ENCODE measurements around the gene AKT3. TPM values are rescaled to one million over a fixed set of nuclear protein-coding genes. Genes with fewer than 3 reads are reported as not detected.

The AKT3 gene
- total and polyA plus RNA-seq, 3 donors from 2014 or later = 32.3 to 70.9 (median 61.8) TPM

- no peak overlapping the region for H3K27ac ChIP-seq
- H3K27me3 ChIP-seq = no peaks in the 10 kb centered on the region
- no peak for DNase-seq
- TF ChIP-seq POLR2A (IDR thresholded peaks at IDR 0.05) (no peak), CTCF (IDR thresholded peaks at IDR 0.05) (no peak)
- H3K9me3 ChIP-seq = no peaks in the 10 kb centered on the region
- H3K4me3 ChIP-seq = no peak overlapping the region
- no peaks in the 10 kb centered on the region for H3K4me1 ChIP-seq
- no peaks in the 10 kb centered on the region for H3K36me3 ChIP-seq (ENCODE audit: low read depth, missing control alignments)
- WGBS, 2 donors = 89 to 92% methylated on average over 6 of the region's 6 CpGs
- intact Hi-C loops (cut with DNase I; ENCODE audit: low total_unique reads) = no loop called here
These were observed 204.8 kb downstream of the AKT3 start for GRCh38 chr1:243645281-243645680.

GRCh38 chr1:243642936-243643335 is 207.1 kb downstream of the AKT3 start:
- Histone ChIP-seq H3K9me3 (no peaks in the 10 kb centered on the region), H3K36me3 (ENCODE audit: low read depth, missing control alignments) (no peaks in the 10 kb centered on the region), H3K27ac (no peak overlapping the region), H3K27me3 (no peaks in the 10 kb centered on the region), H3K4me3 (no peak overlapping the region), H3K4me1 (no peaks in the 10 kb centered on the region)
- TF ChIP-seq POLR2A (IDR thresholded peaks at IDR 0.05) (no peak), CTCF (IDR thresholded peaks at IDR 0.05) (no peak)
- intact Hi-C loops (cut with DNase I; ENCODE audit: low total_unique reads) = no loop called here
- no peak for DNase-seq
- WGBS, 2 donors = 82 to 89% methylated on average over 5 of the region's 5 CpGs

- Histone ChIP-seq H3K4me3 (no peak overlapping the region), H3K27me3 (no peaks in the 10 kb centered on the region), H3K27ac (no peak overlapping the region), H3K36me3 (ENCODE audit: low read depth, missing control alignments) (no peaks in the 10 kb centered on the region), H3K4me1 (no peaks in the 10 kb centered on the region), H3K9me3 (no peaks in the 10 kb centered on the region)
- WGBS, 2 donors = 89 to 95% methylated on average over 4 of the region's 4 CpGs
- TF ChIP-seq POLR2A (IDR thresholded peaks at IDR 0.05) = no peak
- TF ChIP-seq CTCF (IDR thresholded peaks at IDR 0.05) = no peak
- intact Hi-C loops (cut with DNase I; ENCODE audit: low total_unique reads) = no loop called here
- no peak for DNase-seq
These were observed 210.9 kb downstream of the AKT3 start for GRCh38 chr1:243639027-243639658.

- H3K36me3 ChIP-seq (ENCODE audit: low read depth, missing control alignments) = no peaks in the 10 kb centered on the region
- intact Hi-C loops (cut with DNase I; ENCODE audit: low total_unique reads) = no loop called here
- no peak for TF ChIP-seq CTCF (IDR thresholded peaks at IDR 0.05)
- no peak for TF ChIP-seq POLR2A (IDR thresholded peaks at IDR 0.05)
- H3K27me3 ChIP-seq = no peaks in the 10 kb centered on the region
- H3K9me3 ChIP-seq = no peaks in the 10 kb centered on the region
- DNase-seq = no peak
- no peak overlapping the region for H3K27ac ChIP-seq
- no peaks in the 10 kb centered on the region for H3K4me1 ChIP-seq
- 79 to 80% methylated on average over 4 of the region's 4 CpGs for WGBS, 2 donors
- no peak overlapping the region for H3K4me3 ChIP-seq
These were observed 211.9 kb downstream of the AKT3 start for GRCh38 chr1:243638186-243638585.

GRCh38 chr1:243628476-243628907 is 221.6 kb downstream of the AKT3 start:
- DNase-seq = no peak
- H3K4me1 ChIP-seq = no peaks in the 10 kb centered on the region
- no peak overlapping the region for H3K4me3 ChIP-seq
- H3K9me3 ChIP-seq = no peaks in the 10 kb centered on the region
- no peaks in the 10 kb centered on the region for H3K27me3 ChIP-seq
- WGBS, 2 donors = 95 to 96% methylated on average over 2 of the region's 2 CpGs
- TF ChIP-seq POLR2A (IDR thresholded peaks at IDR 0.05) (no peak), CTCF (IDR thresholded peaks at IDR 0.05) (no peak)
- no peak overlapping the region for H3K27ac ChIP-seq
- no peaks in the 10 kb centered on the region for H3K36me3 ChIP-seq (ENCODE audit: low read depth, missing control alignments)
- intact Hi-C loops (cut with DNase I; ENCODE audit: low total_unique reads) = no loop called here
